ENCODE data around the gene TMPRSS9. TPM values are rescaled to one million over a fixed set of nuclear protein-coding genes. Genes with fewer than 3 reads are reported as not detected.

The TMPRSS9 gene
- total RNA-seq (2022), result 0.49 and 0.66 TPM in 2 replicates
- Bru-seq, nascent RNA, result percentile 8 among the genes with signal in this experiment
- BruChase-seq, experiment 1, labeled RNA remaining after a 2-hour chase, result percentile 9 among the genes with signal in this experiment
- BruChase-seq, experiment 2, labeled RNA remaining after a 6-hour chase, result percentile 14 among the genes with signal in this experiment
- long read RNA-seq, partial matches to known transcripts, result 0 of 9 reads
- long read RNA-seq, other reads (novel, unspliced or antisense), result 9 of 9 reads

DNA sequence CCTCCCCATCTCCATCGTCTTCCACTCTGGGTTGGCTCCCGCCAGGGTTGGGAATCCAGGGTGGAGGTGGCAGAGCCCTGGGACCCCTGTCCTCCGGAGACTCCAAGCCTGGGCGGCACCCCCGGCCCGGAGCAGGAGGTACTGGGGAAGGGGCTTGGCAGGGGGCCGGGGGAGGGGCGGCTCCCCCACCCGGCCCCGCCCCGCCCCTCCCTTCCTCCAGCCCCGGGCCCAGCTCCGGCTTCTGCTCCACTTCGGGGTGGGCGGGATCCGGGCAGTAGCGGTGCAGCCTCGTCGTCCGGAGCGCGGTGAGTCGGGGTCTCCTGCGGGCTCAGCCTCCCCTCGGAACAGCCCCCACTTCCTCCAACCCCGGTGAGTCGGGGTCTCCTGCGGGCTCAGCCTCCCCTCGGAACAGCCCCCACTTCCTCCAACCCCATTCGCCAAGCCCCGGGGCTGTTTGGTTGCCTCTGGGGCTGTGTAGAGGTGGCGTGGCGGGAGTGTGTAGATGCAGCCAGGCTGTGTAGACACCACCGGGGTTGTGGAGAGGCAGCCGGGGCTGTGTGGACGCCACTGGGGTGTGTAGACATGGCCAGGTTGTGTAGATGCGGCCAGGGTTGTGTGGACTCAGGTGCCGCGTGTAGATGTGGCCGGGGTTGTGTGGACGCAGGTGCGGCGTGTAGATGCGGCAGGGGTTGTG is at the start of gene TMPRSS9:
Gene TMPRSS9 (plus strand): TSS at position 274 of the 694 bp plus-strand sequence. CDS start 29,521 bp downstream, outside the sequence.
- ChIA-PET CTCF (no interaction called here), POLR2A (interaction anchor here (0.5 kb wide), 1 partner anchor 81 kb away, joined by 3 read pairs; no protein-coding TSS in a partner anchor)
- Mint-ChIP-seq H3K9me3 (ENCODE audit: unreplicated experiment) (no peaks in the 10 kb centered on the region), H3K4me3 (ENCODE audit: unreplicated experiment) (no peak within 1 kb of the TSS), H3K27me3 (ENCODE audit: insufficient read depth, unreplicated experiment) (no peaks in the 10 kb centered on the region), H3K27ac (ENCODE audit: unreplicated experiment) (no peak within 1 kb of the TSS), H3K36me3 (ENCODE audit: insufficient read depth, unreplicated experiment) (peaks cover 5% of the 10 kb centered on the region), H3K4me1 (ENCODE audit: low read depth, unreplicated experiment) (no peaks in the 10 kb centered on the region)
- BruUV-seq (replicated peaks), result no TSS peak
- Histone ChIP-seq H3K4me1 (no peaks in the 10 kb centered on the region), H3K27me3 (replicated peaks; ENCODE audit: control insufficient read depth, insufficient read depth, low read length) (no peaks in the 10 kb centered on the region), H3K36me3 (ENCODE audit: control insufficient read depth, insufficient read depth, low read length) (no peaks in the 10 kb centered on the region), H3K4me3 (ENCODE audit: low read depth, low read length) (no peak within 1 kb of the TSS), H3K9me3 (no peaks in the 10 kb centered on the region)
- DNase-seq, result no peak
- intact Hi-C loops (cut with micrococcal nuclease; ENCODE audit: unreplicated experiment), result no loop called here
- no peak for TF ChIP-seq CTCF (IDR thresholded peaks at IDR 0.05; ENCODE audit: insufficient read depth in 1 of 2, low read depth in 1 of 2, low read length in 1 of 2, severe bottlenecking in 1 of 2, unreplicated experiment in 1 of 2)

DNA sequence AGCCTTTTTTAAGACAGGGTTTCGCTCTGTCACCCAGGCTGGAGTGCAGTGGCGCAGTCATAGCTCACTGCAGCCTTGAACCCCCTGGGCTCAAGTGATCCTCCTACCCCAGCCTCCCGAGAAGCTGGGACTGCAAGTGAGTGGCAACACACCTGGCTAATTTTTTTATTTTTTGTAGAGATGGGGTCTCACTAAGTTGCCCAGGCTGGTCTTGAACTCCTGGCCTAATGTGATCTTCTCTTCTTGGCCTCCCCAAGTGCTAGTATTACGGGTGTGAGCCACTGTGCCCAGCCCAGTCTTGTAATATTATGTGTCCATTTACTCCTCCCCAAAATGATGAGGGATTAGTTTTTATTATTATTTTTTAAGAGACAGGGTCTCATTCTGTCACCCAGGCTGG is 49.0 kb upstream of the TMPRSS9 start:
- Mint-ChIP-seq H3K4me1 (ENCODE audit: low read depth, unreplicated experiment) (peaks cover 6% of the 10 kb centered on the region), H3K9me3 (ENCODE audit: unreplicated experiment) (peaks cover 13% of the 10 kb centered on the region), H3K36me3 (ENCODE audit: insufficient read depth, unreplicated experiment) (peaks cover 5% of the 10 kb centered on the region), H3K27me3 (ENCODE audit: insufficient read depth, unreplicated experiment) (no peaks in the 10 kb centered on the region), H3K4me3 (ENCODE audit: unreplicated experiment) (no peak overlapping the region), H3K27ac (ENCODE audit: unreplicated experiment) (no peak overlapping the region)
- no peak for TF ChIP-seq CTCF (IDR thresholded peaks at IDR 0.05; ENCODE audit: insufficient read depth in 1 of 2, low read depth in 1 of 2, low read length in 1 of 2, severe bottlenecking in 1 of 2, unreplicated experiment in 1 of 2)
- Histone ChIP-seq H3K4me1 (0 out of 2 replicates have a peak, but pooled peaks cover 3% of the 10 kb centered on the region), H3K27me3 (replicated peaks; ENCODE audit: control insufficient read depth, insufficient read depth, low read length) (no peaks in the 10 kb centered on the region), H3K4me3 (ENCODE audit: low read depth, low read length) (no peak overlapping the region), H3K9me3 (no peaks in the 10 kb centered on the region), H3K36me3 (ENCODE audit: control insufficient read depth, insufficient read depth, low read length) (no peaks in the 10 kb centered on the region)
- ChIA-PET POLR2A (no interaction called here), CTCF (no interaction called here)
- intact Hi-C loops (cut with micrococcal nuclease; ENCODE audit: unreplicated experiment), result no loop called here
- DNase-seq, result no peak
- BruUV-seq (replicated peaks), result no TSS peak

DNA sequence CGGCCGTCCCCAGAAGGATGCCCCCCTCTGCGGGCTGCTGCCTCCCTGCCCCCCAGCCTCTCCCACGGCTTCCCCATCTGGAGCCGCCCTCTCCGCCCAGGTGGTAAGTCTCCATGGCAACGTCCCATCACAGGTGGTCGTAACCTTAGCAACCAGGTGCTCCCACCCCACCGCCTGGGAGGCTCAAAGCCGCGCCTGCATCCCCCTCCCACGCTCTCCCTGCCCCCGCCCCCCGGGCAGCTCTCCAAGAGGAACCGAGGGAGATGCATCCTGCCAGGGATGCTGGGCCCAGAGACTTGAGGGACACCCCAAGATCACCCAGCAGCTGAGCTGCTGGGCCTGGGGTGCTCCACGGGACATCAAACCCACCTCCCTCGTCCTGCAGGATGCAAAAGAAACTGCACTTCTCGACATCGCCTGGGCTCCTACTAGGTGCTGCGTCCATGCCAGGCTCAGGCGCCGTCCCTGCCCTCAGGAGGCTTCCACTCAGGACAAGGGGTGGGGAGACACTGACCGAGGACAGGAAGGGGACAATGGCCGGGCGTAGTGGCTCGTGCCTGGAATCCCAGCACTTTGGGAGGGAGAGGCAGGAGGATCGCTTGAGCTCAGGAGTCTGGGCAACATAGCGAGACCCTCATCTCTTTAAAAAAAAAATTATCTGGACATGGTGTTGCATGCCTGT is 47.1 kb upstream of the TMPRSS9 start:
- Histone ChIP-seq H3K4me1 (0 out of 2 replicates have a peak, but pooled peaks cover 3% of the 10 kb centered on the region), H3K4me3 (ENCODE audit: low read depth, low read length) (no peak overlapping the region), H3K27me3 (replicated peaks; ENCODE audit: control insufficient read depth, insufficient read depth, low read length) (no peaks in the 10 kb centered on the region), H3K9me3 (no peaks in the 10 kb centered on the region), H3K36me3 (ENCODE audit: control insufficient read depth, insufficient read depth, low read length) (no peaks in the 10 kb centered on the region)
- ChIA-PET CTCF (no interaction called here), POLR2A (no interaction called here)
- no peak for DNase-seq
- H3K4me3 Mint-ChIP-seq (ENCODE audit: unreplicated experiment), result no peak overlapping the region
- intact Hi-C loops (cut with micrococcal nuclease; ENCODE audit: unreplicated experiment), result no loop called here
- peaks cover 13% of the 10 kb centered on the region for H3K9me3 Mint-ChIP-seq (ENCODE audit: unreplicated experiment)
- TF ChIP-seq CTCF (IDR thresholded peaks at IDR 0.05; ENCODE audit: insufficient read depth in 1 of 2, low read depth in 1 of 2, low read length in 1 of 2, severe bottlenecking in 1 of 2, unreplicated experiment in 1 of 2), result no peak
- H3K27ac Mint-ChIP-seq (ENCODE audit: unreplicated experiment), result no peak overlapping the region
- no TSS peak for BruUV-seq (replicated peaks)
- H3K27me3 Mint-ChIP-seq (ENCODE audit: insufficient read depth, unreplicated experiment), result no peaks in the 10 kb centered on the region
- peaks cover 5% of the 10 kb centered on the region for H3K36me3 Mint-ChIP-seq (ENCODE audit: insufficient read depth, unreplicated experiment)
- H3K4me1 Mint-ChIP-seq (ENCODE audit: low read depth, unreplicated experiment), result peaks cover 6% of the 10 kb centered on the region

Measured in Caco-2 (cell line).